ENCODE data around the gene CREB5.
"Not testable (repeated sequence)": the region's sequence is repeated elsewhere in the genome, so short reads cannot be mapped to it uniquely, and the experiment has no call there.

CREB5 gene

DNA sequence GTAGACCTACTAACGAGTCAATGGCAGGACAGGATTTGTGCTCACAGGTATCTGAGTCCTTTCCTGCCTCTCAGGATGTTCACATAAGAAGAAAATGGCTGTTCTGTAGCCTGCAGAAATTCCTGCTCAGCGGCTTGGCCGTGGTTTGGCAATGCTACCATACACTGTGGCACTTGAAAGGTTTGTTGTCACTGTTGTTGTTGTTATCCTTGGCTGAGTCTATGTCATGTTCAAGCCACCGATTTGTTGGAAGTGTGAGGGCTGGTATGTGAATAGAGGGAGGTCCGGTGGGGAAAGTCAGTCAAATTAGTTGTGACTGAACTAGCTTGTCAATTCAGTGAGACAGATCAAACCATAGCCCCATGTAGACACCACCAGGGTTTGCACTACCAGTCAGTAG, 345.9 kb downstream of the CREB5 start:
- FAIRE-seq, result no peak

DNA sequence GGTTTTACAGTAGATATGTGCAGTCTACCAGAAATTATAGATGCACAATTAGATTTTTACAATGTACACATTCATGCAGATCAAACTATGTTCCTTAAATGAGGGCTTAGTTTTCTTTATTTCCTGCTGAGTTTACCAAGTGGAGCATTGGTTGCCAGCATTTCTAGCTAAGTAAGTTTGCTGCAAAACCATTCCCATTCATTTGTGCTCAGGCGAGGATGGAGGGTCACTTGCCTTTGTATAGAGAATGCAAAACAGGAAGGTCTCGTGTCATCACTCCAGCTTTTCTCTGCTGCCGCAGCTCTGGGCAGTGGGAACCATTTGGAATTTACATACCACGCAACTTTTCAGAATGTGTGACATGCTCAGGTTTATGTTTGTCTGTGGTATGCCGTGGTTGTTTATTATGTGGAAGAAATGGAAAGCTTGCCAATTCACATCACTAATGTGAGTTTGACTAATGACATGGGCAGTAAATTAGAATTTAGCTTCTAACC, 347.2 kb downstream of the CREB5 start:
- FAIRE-seq, result no peak

DNA sequence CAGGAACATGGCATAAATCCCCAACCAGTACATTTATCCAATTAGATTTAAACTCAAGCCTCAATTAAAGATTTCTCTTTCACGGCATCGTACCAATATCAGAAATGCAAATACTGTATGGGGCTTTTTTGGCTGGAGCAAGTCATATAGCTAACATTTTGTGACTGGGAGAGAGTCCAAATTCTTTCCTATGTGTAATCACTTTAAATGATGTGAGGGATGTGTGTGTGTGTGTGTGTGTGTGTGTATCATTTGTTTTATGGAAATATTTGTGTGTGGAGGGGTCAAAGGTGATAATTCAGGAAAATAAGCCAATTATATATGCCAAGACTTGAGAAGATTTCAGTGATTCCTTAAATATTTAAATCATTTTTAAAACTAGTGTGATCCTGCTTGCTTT, 349.2 kb downstream of the CREB5 start:
- FAIRE-seq, result no peak

DNA sequence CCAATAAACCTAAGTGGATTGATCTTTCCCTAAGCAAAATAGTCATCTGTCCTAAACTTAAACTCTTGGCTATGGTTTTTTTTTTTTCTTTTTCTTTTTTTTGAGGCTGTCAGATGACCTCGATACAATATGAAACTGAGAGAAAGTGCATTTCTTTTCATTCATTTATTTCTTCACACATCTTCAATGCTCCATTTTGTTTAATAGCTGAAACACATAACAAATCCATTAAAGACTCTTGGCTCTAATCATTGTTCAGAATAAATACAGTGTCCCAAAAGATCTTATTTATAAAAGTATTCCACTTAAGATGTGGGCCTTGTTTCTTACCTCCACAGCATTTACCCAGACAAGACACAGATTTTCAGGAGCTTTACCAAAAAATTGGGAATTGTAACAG, 350.3 kb downstream of the CREB5 start:
- no peak for FAIRE-seq

- FAIRE-seq, result no peak
Observed at GRCh38 chr7:28766359-28766758, 354.0 kb downstream of the CREB5 start.

GRCh38 chr7:28767356-28767755, 355.0 kb downstream of the CREB5 start:
- FAIRE-seq, result no peak

GRCh38 chr7:28768577-28769147, 356.3 kb downstream of the CREB5 start:
- no peak for FAIRE-seq

DNA sequence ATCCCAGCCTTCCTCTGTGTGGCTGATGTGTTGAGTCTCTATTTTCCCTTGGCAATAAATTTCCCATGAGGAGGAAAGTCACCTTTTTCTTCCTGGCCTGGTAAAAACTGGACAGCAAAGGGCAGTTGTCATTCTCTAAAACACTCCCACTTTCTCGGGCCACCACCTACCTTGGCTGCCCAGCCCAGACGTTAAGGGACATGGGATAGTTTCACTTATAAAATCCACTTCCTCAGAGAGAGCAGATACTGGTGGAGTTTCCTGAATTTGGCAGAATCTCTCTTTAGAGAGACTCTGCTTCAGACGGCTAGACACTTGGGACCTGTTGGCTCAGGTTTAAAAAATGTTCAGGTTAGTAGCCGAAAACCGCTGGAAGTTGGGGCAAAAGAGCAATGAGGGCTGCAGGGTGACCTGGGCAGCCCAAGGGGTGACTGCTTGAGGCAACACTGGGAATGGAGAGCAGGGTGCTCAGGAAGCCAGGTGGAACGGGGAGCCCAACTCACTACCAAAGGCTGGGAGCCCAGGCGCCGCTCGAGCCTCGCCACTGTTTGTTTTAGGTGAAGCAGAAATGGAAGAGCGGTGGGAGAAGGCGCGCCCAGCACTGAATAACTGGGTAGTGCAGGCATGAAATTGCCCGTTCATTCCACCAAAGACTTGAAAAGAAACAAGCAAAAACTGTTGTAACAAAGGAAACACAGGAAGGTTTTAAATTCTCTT, 359.7 kb downstream of the CREB5 start:
- no peak for FAIRE-seq

GRCh38 chr7:28773423-28774145, 361.3 kb downstream of the CREB5 start:
- no peak for FAIRE-seq

- FAIRE-seq, result no peak
Observed at GRCh38 chr7:28774261-28774988, 362.1 kb downstream of the CREB5 start.

DNA sequence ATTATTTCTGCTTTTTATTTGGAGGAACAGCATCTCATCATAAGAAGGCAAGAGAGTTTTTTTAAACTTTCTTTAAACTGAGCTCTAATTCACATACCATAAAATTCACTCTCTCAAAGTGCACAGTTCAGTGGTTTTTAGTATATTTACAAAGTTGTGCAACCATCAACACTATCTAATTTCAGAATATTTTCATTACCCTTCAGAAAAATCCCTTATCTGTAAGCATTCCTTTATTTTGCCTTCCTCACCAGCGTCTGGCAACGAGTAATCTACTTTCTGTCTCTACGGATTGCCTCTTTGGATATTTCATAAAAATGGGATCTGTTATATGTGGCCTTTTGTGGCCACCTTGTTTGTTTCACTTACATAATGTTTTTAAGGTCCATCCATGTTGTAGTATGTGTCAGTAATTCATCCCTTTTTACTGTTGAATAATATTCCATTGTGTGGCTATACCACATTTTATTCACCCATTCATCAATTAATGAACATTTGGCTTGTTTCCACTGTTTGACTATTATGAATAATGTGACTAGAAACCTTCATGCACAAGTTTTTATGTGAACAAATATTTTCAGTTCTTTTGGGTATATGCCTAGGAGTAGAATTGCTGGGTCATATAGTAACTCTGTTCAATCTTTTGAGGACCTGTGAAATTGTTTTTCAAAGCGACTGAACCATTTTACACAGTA, 364.3 kb downstream of the CREB5 start:
- FAIRE-seq, result peak; percentile 51

DNA sequence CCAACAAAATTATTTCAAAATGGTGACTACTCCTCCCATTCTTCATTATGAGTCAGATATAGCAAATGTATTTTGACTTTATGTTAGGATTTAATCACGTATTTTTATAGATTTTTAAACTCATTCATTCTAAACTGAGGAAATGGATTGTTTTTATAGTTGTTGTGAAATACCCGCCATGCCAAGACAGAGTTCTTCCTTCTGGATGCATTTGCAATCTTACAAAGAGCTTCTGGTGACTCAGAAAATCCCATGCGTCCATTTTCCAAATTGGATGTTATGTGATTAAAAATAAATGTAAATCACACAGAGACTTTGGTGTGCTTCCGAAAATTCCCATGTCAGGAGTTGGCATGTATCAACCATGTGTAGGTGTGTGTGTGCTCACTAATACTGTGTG, 366.5 kb downstream of the CREB5 start:
- no peak for FAIRE-seq

GRCh38 chr7:28779954-28780353, 367.6 kb downstream of the CREB5 start:
- no peak for FAIRE-seq

GRCh38 chr7:28782362-28782761, 370.0 kb downstream of the CREB5 start:
- FAIRE-seq, result no peak

- no peak for FAIRE-seq
Observed at GRCh38 chr7:28784171-28784902, 372.0 kb downstream of the CREB5 start.

GRCh38 chr7:28785041-28785995, 373.0 kb downstream of the CREB5 start:
- FAIRE-seq, result no peak

- not testable (repeated sequence) for FAIRE-seq
Observed at GRCh38 chr7:28786156-28786555, 373.8 kb downstream of the CREB5 start.

- FAIRE-seq, result no peak
Observed at GRCh38 chr7:28787106-28787505, 374.8 kb downstream of the CREB5 start.

- FAIRE-seq, result no peak
Observed at GRCh38 chr7:28790467-28790866, 378.1 kb downstream of the CREB5 start.

- FAIRE-seq, result no peak
Observed at GRCh38 chr7:28792858-28793257, 380.5 kb downstream of the CREB5 start.

All from islet of Langerhans (tissue), 1 donor.